ENCODE results near the gene NDC1.

The NDC1 gene

GRCh38 chr1:53730224-53730865, 107.8 kb downstream of the NDC1 start:
- no peak for DNase-seq

- DNase-seq = no peak
Observed at GRCh38 chr1:53729456-53730223, 108.5 kb downstream of the NDC1 start.

- DNase-seq = no peak
Observed at GRCh38 chr1:53728702-53729455, 109.2 kb downstream of the NDC1 start.

GRCh38 chr1:53728196-53728595, 109.9 kb downstream of the NDC1 start:
- no peak for DNase-seq

GRCh38 chr1:53727461-53728092, 110.5 kb downstream of the NDC1 start:
- DNase-seq = no peak

- DNase-seq = no peak
Observed at GRCh38 chr1:53726009-53726600, 112.0 kb downstream of the NDC1 start.

- no peak for DNase-seq
Observed at GRCh38 chr1:53725238-53725689, 112.8 kb downstream of the NDC1 start.

- no peak for DNase-seq
Observed at GRCh38 chr1:53722025-53722424, 116.1 kb downstream of the NDC1 start.

- DNase-seq = no peak
Observed at GRCh38 chr1:53721088-53721487, 117.0 kb downstream of the NDC1 start.

GRCh38 chr1:53719469-53719868, 118.6 kb downstream of the NDC1 start:
- no peak for DNase-seq

- DNase-seq = no peak
Observed at GRCh38 chr1:53718443-53718842, 119.7 kb downstream of the NDC1 start.

GRCh38 chr1:53717025-53717804, 120.9 kb downstream of the NDC1 start:
- no peak for DNase-seq

- DNase-seq = no peak
Observed at GRCh38 chr1:53716150-53716549, 121.9 kb downstream of the NDC1 start.

GRCh38 chr1:53715478-53715877, 122.6 kb downstream of the NDC1 start:
- DNase-seq = no peak
